Suprapubic skin (tissue), 4 donors: ENCODE measurements around the gene OR4D11. TPM values are rescaled to one million over a fixed set of nuclear protein-coding genes. Genes with fewer than 3 reads are reported as not detected.
"Not testable (repeated sequence)": the region's sequence is repeated elsewhere in the genome, so short reads cannot be mapped to it uniquely, and the experiment has no call there.

Experiments used
- DNase-seq, 2 donors: peaks; one replicate each; pipeline ENCODE4 v3.0.0-alpha.2; 2019; ENCODE audit warnings: low spot score in 2 of 2
- H3K27ac ChIP-seq: fragments of 200-600 bp; sonication (generic); one replicate; pipeline ENCODE4 v1.5.1; 2019
- H3K27me3 ChIP-seq: fragments of 200-600 bp; sonication (generic); one replicate; pipeline ENCODE4 v1.5.1; 2019
- H3K36me3 ChIP-seq: fragments of 200-600 bp; sonication (generic); one replicate; pipeline ENCODE4 v1.5.1; 2019
- H3K4me1 ChIP-seq: fragments of 200-600 bp; sonication (generic); one replicate; pipeline ENCODE4 v1.5.1; 2019
- H3K4me3 ChIP-seq: fragments of 200-600 bp; sonication (generic); one replicate; pipeline ENCODE4 v1.5.1; 2019; ENCODE audit warnings: mild to moderate bottlenecking
- H3K9me3 ChIP-seq: fragments of 200-600 bp; sonication (generic); one replicate; pipeline ENCODE4 v1.5.1; 2019
- CTCF ChIP-seq, 2 donors: fragments of 200-600 bp in 1 of 2; fragments of 450-650 bp in 1 of 2; sonication (generic) in 1 of 2; IDR thresholded peaks; one replicate each; pipeline ENCODE4 v1.5.1; 2016 to 2019; ENCODE audit warnings: antibody characterized with exemption in 2 of 2, mild to moderate bottlenecking in 1 of 2, moderate library complexity in 1 of 2
- EP300 ChIP-seq: sonication (generic); formaldehyde crosslinking; IDR thresholded peaks from one replicate; pipeline ENCODE4 v1.6.1; 2017; ENCODE audit warnings: antibody characterized with exemption
- POLR2A ChIP-seq, 2 donors: fragments of 450-650 bp; IDR thresholded peaks; one replicate each; pipeline ENCODE4 v1.6.1; 2017; ENCODE audit warnings: antibody characterized with exemption in 2 of 2, mild to moderate bottlenecking in 2 of 2, moderate library complexity in 2 of 2
- POLR2AphosphoS5 ChIP-seq, 3 donors: sonication (generic); formaldehyde crosslinking; IDR thresholded peaks; one replicate each; pipeline ENCODE4 v1.6.1; 2017; ENCODE audit warnings: antibody characterized with exemption in 3 of 3
- WGBS: methylation state at CpG from one replicate; pipeline ENCODE4 v1.1.5; 2018; 5-methylcytosine and 5-hydroxymethylcytosine counted together
- total RNA-seq, 4 donors: library from RNA; depleted of rRNA; stranded (reverse); fragments of >200 nt; gene quantifications; one replicate each; pipeline ENCODE4 v1.1.0, GENCODE V29; 2016

The OR4D11 gene
- total RNA-seq, 4 donors from 2014 or later, result not detected

GRCh38 chr11:59542142-59542810, 38.9 kb downstream of the OR4D11 start:
- Histone ChIP-seq H3K9me3 (no peaks in the 10 kb centered on the region), H3K36me3 (no peaks in the 10 kb centered on the region), H3K4me3 (no peak overlapping the region), H3K27ac (no peak overlapping the region), H3K4me1 (no peaks in the 10 kb centered on the region), H3K27me3 (no peaks in the 10 kb centered on the region)
- TF ChIP-seq EP300 (no peak), POLR2AphosphoS5 (IDR thresholded peaks at IDR 0.05) (no peak), CTCF (IDR thresholded peaks at IDR 0.05) (no peak), POLR2A (IDR thresholded peaks at IDR 0.05) (no peak)
- DNase-seq, result no peak
- 70% methylated on average over 3 of the region's 3 CpGs for WGBS

GRCh38 chr11:59543713-59544112, 40.3 kb downstream of the OR4D11 start:
- not testable (repeated sequence) for H3K27me3 ChIP-seq
- WGBS, result 92% methylated on average over 3 of the region's 3 CpGs

GRCh38 chr11:59544869-59545178, 41.4 kb downstream of the OR4D11 start:
- no peak overlapping the region for H3K4me3 ChIP-seq
- no peaks in the 10 kb centered on the region for H3K36me3 ChIP-seq
- DNase-seq, result no peak
- H3K27ac ChIP-seq, result no peak overlapping the region
- no peaks in the 10 kb centered on the region for H3K27me3 ChIP-seq
- no peaks in the 10 kb centered on the region for H3K9me3 ChIP-seq
- WGBS, result 76% methylated on average over 3 of the region's 3 CpGs
- TF ChIP-seq CTCF (IDR thresholded peaks at IDR 0.05) (no peak), POLR2AphosphoS5 (IDR thresholded peaks at IDR 0.05) (no peak), EP300 (no peak), POLR2A (IDR thresholded peaks at IDR 0.05) (no peak)
- peaks cover 8% of the 10 kb centered on the region for H3K4me1 ChIP-seq

More at GRCh38 chr11:59543713-59544112, 40.3 kb downstream of the OR4D11 start:
- not testable (repeated sequence) for H3K4me1 ChIP-seq, H3K36me3 ChIP-seq, H3K27ac ChIP-seq, H3K4me3 ChIP-seq, DNase-seq, H3K9me3 ChIP-seq

GRCh38 chr11:59545179-59546020, 42.0 kb downstream of the OR4D11 start:
- Histone ChIP-seq H3K9me3 (no peaks in the 10 kb centered on the region), H3K27me3 (no peaks in the 10 kb centered on the region), H3K4me1 (peaks cover 8% of the 10 kb centered on the region), H3K36me3 (no peaks in the 10 kb centered on the region), H3K4me3 (no peak overlapping the region), H3K27ac (no peak overlapping the region)
- DNase-seq, result peak in 1 of 2 donors; percentile 17
- TF ChIP-seq EP300 (no peak), POLR2AphosphoS5 (IDR thresholded peaks at IDR 0.05) (no peak), CTCF (IDR thresholded peaks at IDR 0.05) (no peak), POLR2A (IDR thresholded peaks at IDR 0.05) (no peak)
- 89% methylated on average over 24 of the region's 24 CpGs for WGBS

GRCh38 chr11:59547605-59548308, 44.4 kb downstream of the OR4D11 start:
- DNase-seq, H3K27ac ChIP-seq, H3K36me3 ChIP-seq, H3K4me3 ChIP-seq, H3K9me3 ChIP-seq, H3K27me3 ChIP-seq: not testable (repeated sequence)
- peaks cover 18% of the 10 kb centered on the region for H3K4me1 ChIP-seq
- WGBS, result 83% methylated on average over 5 of the region's 5 CpGs

GRCh38 chr11:59548309-59548656, 44.9 kb downstream of the OR4D11 start:
- H3K4me3 ChIP-seq, result no peak overlapping the region
- 98% methylated on average over 5 of the region's 5 CpGs for WGBS
- no peaks in the 10 kb centered on the region for H3K27me3 ChIP-seq
- H3K4me1 ChIP-seq, result peaks cover 18% of the 10 kb centered on the region
- H3K9me3 ChIP-seq, result no peaks in the 10 kb centered on the region
- TF ChIP-seq EP300, result no peak
- TF ChIP-seq CTCF (IDR thresholded peaks at IDR 0.05), result no peak
- TF ChIP-seq POLR2AphosphoS5 (IDR thresholded peaks at IDR 0.05), result no peak
- no peak for TF ChIP-seq POLR2A (IDR thresholded peaks at IDR 0.05)
- DNase-seq, result no peak
- H3K27ac ChIP-seq, result no peak overlapping the region
- H3K36me3 ChIP-seq, result no peaks in the 10 kb centered on the region
